C4-2B (cell line): ENCODE data around the gene PCDH15.
"Not testable (repeated sequence)": the region's sequence is repeated elsewhere in the genome, so short reads cannot be mapped to it uniquely, and the experiment has no call there.

Source experiments
- ZFX ChIP-seq: fragments of 450-650 bp; IDR thresholded peaks from 2 replicates; pipeline ENCODE4 v1.6.1; 2017
- TF ChIP-seq, protein P1 (sequence below): fragments of 450-650 bp; conservative IDR thresholded peaks from 2 replicates; pipeline ENCODE4 v1.5.1; 2017; ENCODE audit warnings: mild to moderate bottlenecking

DNA sequence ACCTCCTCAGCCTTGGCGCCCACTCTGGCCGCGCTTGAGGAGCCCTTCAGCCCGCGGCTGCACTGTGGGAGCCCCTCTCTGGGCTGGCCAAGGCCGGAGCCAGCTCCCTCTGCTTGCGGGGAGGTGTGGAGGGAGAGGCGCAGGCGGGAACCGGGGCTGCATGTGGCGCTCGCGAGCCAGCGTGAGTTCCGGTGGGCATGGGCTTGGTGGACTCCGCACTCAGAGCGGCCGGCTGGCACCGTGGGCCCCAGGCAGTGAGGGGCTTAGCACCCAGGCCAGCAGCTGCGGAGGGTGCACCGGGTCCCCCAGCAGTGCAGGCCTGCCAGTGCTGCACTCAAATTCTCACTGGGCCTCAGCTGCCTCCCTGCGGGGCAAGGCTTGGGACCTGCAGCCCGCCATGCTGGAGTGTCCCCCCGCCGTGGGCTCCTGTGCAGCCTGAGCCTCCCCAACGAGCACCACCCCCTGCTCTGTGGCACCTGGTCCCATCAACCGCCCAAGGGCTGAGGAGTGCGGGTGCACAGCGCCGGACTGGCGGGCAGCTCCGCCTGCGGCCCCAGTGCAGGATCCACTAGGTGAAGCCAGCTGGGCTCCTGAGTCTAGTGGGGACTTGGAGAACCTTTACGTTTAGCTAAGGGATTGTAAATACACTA, 876.9 kb downstream of the PCDH15 start:
- TF ChIP-seq, protein P1, sequence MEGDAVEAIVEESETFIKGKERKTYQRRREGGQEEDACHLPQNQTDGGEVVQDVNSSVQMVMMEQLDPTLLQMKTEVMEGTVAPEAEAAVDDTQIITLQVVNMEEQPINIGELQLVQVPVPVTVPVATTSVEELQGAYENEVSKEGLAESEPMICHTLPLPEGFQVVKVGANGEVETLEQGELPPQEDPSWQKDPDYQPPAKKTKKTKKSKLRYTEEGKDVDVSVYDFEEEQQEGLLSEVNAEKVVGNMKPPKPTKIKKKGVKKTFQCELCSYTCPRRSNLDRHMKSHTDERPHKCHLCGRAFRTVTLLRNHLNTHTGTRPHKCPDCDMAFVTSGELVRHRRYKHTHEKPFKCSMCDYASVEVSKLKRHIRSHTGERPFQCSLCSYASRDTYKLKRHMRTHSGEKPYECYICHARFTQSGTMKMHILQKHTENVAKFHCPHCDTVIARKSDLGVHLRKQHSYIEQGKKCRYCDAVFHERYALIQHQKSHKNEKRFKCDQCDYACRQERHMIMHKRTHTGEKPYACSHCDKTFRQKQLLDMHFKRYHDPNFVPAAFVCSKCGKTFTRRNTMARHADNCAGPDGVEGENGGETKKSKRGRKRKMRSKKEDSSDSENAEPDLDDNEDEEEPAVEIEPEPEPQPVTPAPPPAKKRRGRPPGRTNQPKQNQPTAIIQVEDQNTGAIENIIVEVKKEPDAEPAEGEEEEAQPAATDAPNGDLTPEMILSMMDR, result not testable (repeated sequence)
- not testable (repeated sequence) for TF ChIP-seq ZFX
